K562 (cell line): ENCODE results near the gene GRAMD2A. TPM values are rescaled to one million over a fixed set of nuclear protein-coding genes. Genes with fewer than 3 reads are reported as not detected.

Source experiments
- ATAC-seq: fragments of 200-7000 bp; cut with Tn5 transposase; 3 replicates; pipeline ENCODE4 v1.9.1; 2020; ENCODE audit warnings: moderate library complexity
- BruUV-seq: library from RNA; stranded (reverse); fragments of 400-500 nt; replicated peaks from 2 replicates; lab custom pipeline; 2021; lab: Mats Ljungman, UMichigan
- CTCF ChIA-PET: fragments of 300-600 bp; formaldehyde crosslinking; extraction: SDS; loops from one replicate; lab custom pipeline; 2021; ENCODE audit warnings: low intra/inter-chr PET ratio; lab: Yijun Ruan, JAX
- POLR2A ChIA-PET: fragments of 300-600, 350-650 bp; sonication (Branson Sonifier 250); formaldehyde crosslinking; extraction: SDS; loops from one replicate; lab custom pipeline; 2021; ENCODE audit warnings: antibody characterized with exemption, inconsistent platforms; lab: Yijun Ruan, JAX
- DNase-seq, 4 experiments: peaks; one replicate each; pipeline versions ENCODE4 v3.0.0 to v3.0.0-alpha.2; 2011 to 2018; ENCODE audit warnings: low spot score in 3 of 4, mixed read lengths in 3 of 4; ENCODE audit errors: extremely low read depth in 1 of 4
- FAIRE-seq: peaks from 2 replicates; lab custom pipeline; 2011; peaks lifted over from hg19 to GRCh38; lab: Jason Lieb, UNC
- H2AFZ ChIP-seq: 2 replicates; pipeline ENCODE4 v1.6.0; 2011; ENCODE audit warnings: low read depth, low read length, control low read depth, inconsistent platforms
- H3K27ac ChIP-seq: fragments of 200-600 bp; 3 replicates; pipeline ENCODE4 v1.8.0; 2011; ENCODE audit warnings: low read depth, mild to moderate bottlenecking, control low read depth, inconsistent platforms, low read length, moderate library complexity, mixed read lengths; ENCODE audit errors: extremely low read depth
- H3K27me3 ChIP-seq, 2 experiments: fragments of 300-600 bp in 1 of 2; 2 replicates in 1 of 2; 3 replicates in 1 of 2; pipeline versions ENCODE4 v1.6.0 to v1.8.0; 2011; ENCODE audit warnings: inconsistent platforms in 2 of 2, low read length in 2 of 2, mild to moderate bottlenecking in 1 of 2, mixed read lengths in 1 of 2, moderate library complexity in 1 of 2; ENCODE audit not compliant: control insufficient read depth in 2 of 2, insufficient read depth in 2 of 2
- H3K36me3 ChIP-seq: fragments of 300-600 bp; 3 replicates; pipeline ENCODE4 v1.8.0; 2011; ENCODE audit warnings: mild to moderate bottlenecking, low read length, inconsistent platforms; ENCODE audit not compliant: control insufficient read depth, insufficient read depth
- H3K4me1 ChIP-seq, 2 experiments: fragments of 200-600 bp in 1 of 2; replicated peaks in 1 of 2; 2 replicates in 1 of 2; 3 replicates in 1 of 2; pipeline versions ENCODE4 v1.5.1 to v1.8.0; 2011; ENCODE audit warnings: inconsistent platforms in 2 of 2, low read length in 2 of 2, mild to moderate bottlenecking in 1 of 2, mixed read lengths in 1 of 2, moderate library complexity in 1 of 2; ENCODE audit not compliant: control insufficient read depth in 2 of 2, insufficient read depth in 2 of 2
- H3K4me2 ChIP-seq: 2 replicates; pipeline ENCODE4 v1.6.1; 2011; ENCODE audit warnings: low read length, control low read depth, inconsistent platforms, mixed read lengths; ENCODE audit not compliant: insufficient read depth
- H3K4me3 ChIP-seq: fragments of 200-600 bp; sonication (generic), shearing (Covaris generic); 2 replicates; pipeline ENCODE4 v1.5.1; 2016; ENCODE audit warnings: control low read depth, inconsistent platforms
- H3K79me2 ChIP-seq: fragments of 200-600 bp; 3 replicates; pipeline ENCODE4 v1.8.0; 2011; ENCODE audit warnings: low read length, inconsistent platforms; ENCODE audit not compliant: control insufficient read depth, insufficient read depth
- H3K9ac ChIP-seq, 2 experiments: 2 replicates each; pipeline versions ENCODE4 v1.6.0 to v1.6.1; 2011; ENCODE audit warnings: low read depth in 2 of 2, low read length in 2 of 2, control low read depth in 1 of 2, inconsistent platforms in 1 of 2, mild to moderate bottlenecking in 1 of 2, mixed read lengths in 1 of 2; ENCODE audit not compliant: insufficient read depth in 1 of 2
- H3K9me1 ChIP-seq: one replicate; pipeline ENCODE4 v1.6.0; 2011; ENCODE audit warnings: inconsistent platforms, mild to moderate bottlenecking, low read length, moderate library complexity; ENCODE audit not compliant: control insufficient read depth, insufficient read depth
- H3K9me3 ChIP-seq: replicated peaks from 2 replicates; pipeline ENCODE4 v1.5.1; 2011; ENCODE audit warnings: low read depth, low read length, inconsistent platforms; ENCODE audit not compliant: control insufficient read depth, insufficient read depth
- H4K20me1 ChIP-seq: replicated peaks from 2 replicates; pipeline ENCODE4 v1.6.1; 2011; ENCODE audit warnings: low read length, inconsistent platforms, mixed read lengths; ENCODE audit not compliant: control insufficient read depth, insufficient read depth
- ARID1B ChIP-seq: fragments of 450-650 bp; IDR thresholded peaks from 2 replicates; pipeline ENCODE4 v1.6.1; 2016; ENCODE audit warnings: antibody characterized with exemption, mild to moderate bottlenecking, inconsistent platforms
- CHD2 ChIP-seq: IDR thresholded peaks from 2 replicates; pipeline ENCODE4 v1.6.1; 2011; ENCODE audit warnings: low read depth, low read length
- DPF2 ChIP-seq: fragments of 450-650 bp; IDR thresholded peaks from 2 replicates; pipeline ENCODE4 v1.6.1; 2016
- FOXJ2 ChIP-seq: fragments of 200-800 bp; sonication (Bioruptor generic); IDR thresholded peaks from 2 replicates; pipeline ENCODE4 v1.6.1; 2016; ENCODE audit warnings: missing genetic modification characterization, missing compliant biosample characterization
- HDGF ChIP-seq: fragments of 450-650 bp; IDR thresholded peaks from 2 replicates; pipeline ENCODE4 v1.6.1; 2016
- MED1 ChIP-seq: sonication (generic); formaldehyde crosslinking; IDR thresholded peaks from 2 replicates; pipeline ENCODE4 v1.8.1; 2023; ENCODE audit warnings: missing genetic modification reagents, borderline replicate concordance
- NCOA1 ChIP-seq: fragments of 450-650 bp; IDR thresholded peaks from 2 replicates; pipeline ENCODE4 v1.6.1; 2016; ENCODE audit warnings: low read depth
- NR3C1 ChIP-seq: sonication (generic); formaldehyde crosslinking; IDR thresholded peaks from 2 replicates; pipeline ENCODE4 v1.8.1; 2022; ENCODE audit warnings: missing genetic modification reagents
- STAT5A ChIP-seq: IDR thresholded peaks from 2 replicates; pipeline ENCODE4 v1.6.1; 2012; ENCODE audit warnings: low read length, inconsistent platforms, borderline replicate concordance
- TAF1 ChIP-seq: IDR thresholded peaks from 2 replicates; pipeline ENCODE4 v1.6.1; 2011; ENCODE audit warnings: mild to moderate bottlenecking, low read length, moderate library complexity; ENCODE audit not compliant: insufficient read depth, control insufficient read depth, severe bottlenecking; ENCODE audit errors: extremely low read depth
- TEAD4 ChIP-seq, 2 experiments: sonication (generic) in 1 of 2; formaldehyde crosslinking in 1 of 2; IDR thresholded peaks; 2 replicates each; pipeline versions ENCODE4 v1.6.1 to v1.8.0; 2012 to 2022; ENCODE audit warnings: borderline replicate concordance in 1 of 2, inconsistent platforms in 1 of 2, low read length in 1 of 2, mild to moderate bottlenecking in 1 of 2, missing genetic modification reagents in 1 of 2
- ZNF253 ChIP-seq: fragments of 250-450 bp; sonication (Bioruptor Pico); conservative IDR thresholded peaks from 2 replicates; pipeline ENCODE4 v1.6.1; 2021; ENCODE audit warnings: mild to moderate bottlenecking
- WGBS: fragments of 100-300 bp; shearing (Covaris generic); methylation state at CpG from one replicate; pipeline ENCODE4 v1.1.6; 2016; ENCODE audit warnings: low coverage, mixed read lengths; ENCODE audit not compliant: insufficient coverage; ENCODE audit errors: missing lambda C conversion rate; 5-methylcytosine and 5-hydroxymethylcytosine counted together
- in situ Hi-C: fragments of 300-500 bp; cut with MboI; formaldehyde crosslinking; loops from 4 replicates; pipeline ENCODE4 v1.15.0; 2018; ENCODE audit warnings: inconsistent platforms, mixed read lengths
- intact Hi-C: fragments of 100-400 bp; cut with micrococcal nuclease; formaldehyde crosslinking; loops from 2 replicates; pipeline ENCODE4 v1.14.2; 2022
- polyA plus RNA-seq, 8 experiments: library from polyadenylated mRNA; depleted of rRNA in 4 of 8; stranded (reverse) in 5 of 8; unstranded in 3 of 8; fragments of >200 nt; fragmentation: Nextera tagmentation in 2 of 8; fragmentation: Illumina TruSeq in 1 of 8; extraction: Ambion mirVana in 2 of 8; extraction: Trizol in 1 of 8; gene quantifications; 2 replicates each; pipeline versions ENCODE4 v1.2.1 to v1.2.3, GENCODE V29; 2011 to 2014; ENCODE audit warnings: inconsistent platforms in 1 of 8, missing spikeins in 1 of 8
- total RNA-seq, 7 experiments: library from RNA; depleted of rRNA in 6 of 7; stranded (reverse); fragments of >200 nt in 6 of 7; fragmentation: Illumina TruSeq in 2 of 7; extraction: Trizol in 2 of 7; gene quantifications; 2 replicates each; pipeline versions ENCODE4 v1.2.1 to v1.2.3, GENCODE V29; 2011 to 2021; ENCODE audit warnings: low replicate concordance in 1 of 7
- TF ChIP-seq, protein P1 (sequence below): fragments of 450-650 bp; IDR thresholded peaks from 2 replicates; pipeline ENCODE4 v1.6.1; 2016; ENCODE audit warnings: borderline replicate concordance
- TF ChIP-seq, protein P2 (sequence below): sonication (generic); formaldehyde crosslinking; IDR thresholded peaks from 2 replicates; pipeline ENCODE4 v1.8.0; 2022; ENCODE audit warnings: mild to moderate bottlenecking, missing genetic modification reagents

GRAMD2A gene
- total and polyA plus RNA-seq, 9 of the 15 experiments (the other 6 are each of a cell fraction or from before 2014, with no cell fraction given), result 0.08 to 0.22 TPM; not detected in 7

DNA sequence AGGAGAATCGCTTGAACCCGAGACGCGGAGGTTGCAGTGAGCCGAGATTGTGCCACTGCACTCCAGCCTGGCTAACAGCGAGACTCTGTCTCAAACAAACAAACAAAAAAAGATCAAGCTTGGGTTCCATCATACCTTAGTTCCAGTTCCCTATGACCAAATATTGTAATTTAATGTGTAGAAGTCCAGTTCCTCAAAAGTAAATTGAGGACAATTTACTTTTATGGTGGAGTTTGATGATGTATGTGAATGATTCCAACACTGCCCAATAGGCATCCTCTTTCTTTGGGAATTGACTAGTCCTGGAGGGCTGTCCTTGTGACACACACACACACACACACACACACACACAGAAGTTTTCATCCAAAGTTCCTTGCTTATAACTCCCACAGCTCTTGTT is 36.2 kb upstream of the GRAMD2A start:
- DNase-seq, result no peak

DNA sequence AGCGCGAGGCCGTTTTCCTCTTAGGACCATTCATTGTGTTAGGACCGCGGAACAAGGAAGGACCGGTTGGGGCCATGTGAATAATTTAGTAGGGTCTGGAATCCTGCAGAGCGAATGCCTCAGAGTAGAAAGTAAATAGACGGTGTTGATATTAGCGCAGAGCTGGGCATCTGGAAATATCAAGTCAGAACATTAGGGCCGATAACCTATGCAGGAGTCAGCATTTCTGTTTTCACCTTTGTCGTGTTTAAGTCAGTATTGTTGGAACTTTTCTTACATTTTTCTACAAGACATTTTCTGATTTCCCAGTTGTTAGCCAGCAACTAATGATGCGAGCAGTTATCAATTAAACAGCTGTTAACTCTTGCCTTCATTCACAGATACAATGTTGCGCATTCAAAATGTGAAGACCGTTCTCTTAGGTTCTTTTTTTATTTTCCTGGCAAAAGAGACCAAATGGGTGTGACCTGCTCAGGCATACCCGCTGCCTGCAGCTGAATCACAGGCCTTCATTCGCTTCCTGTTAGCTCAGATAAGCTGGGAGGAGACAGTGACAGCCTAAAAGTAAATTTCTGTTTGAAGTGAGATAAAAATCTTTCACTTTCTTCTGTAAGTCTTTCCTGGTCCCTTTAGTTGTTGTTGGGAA is 34.4 kb upstream of the GRAMD2A start:
- Histone ChIP-seq H3K27me3 (no peaks in the 10 kb centered on the region), H3K79me2 (peaks cover 49% of the 10 kb centered on the region), H3K9ac (peak overlapping the region; percentile 37 to 90), H3K9me3 (no peaks in the 10 kb centered on the region), H3K27ac (peak overlapping the region; percentile 88; the same call in 2 of the 3 replicates), H3K4me2 (peak overlapping the region; percentile 96), H3K4me3 (peak overlapping the region; percentile 67), H3K4me1 (peaks cover 50 to 70% of the 10 kb centered on the region in 2 experiments), H4K20me1 (peaks cover 8% of the 10 kb centered on the region), H3K9me1 (no peaks in the 10 kb centered on the region), H3K36me3 (peaks cover 16% of the 10 kb centered on the region; the same call in 2 of the 3 replicates), H2AFZ (peak overlapping the region; percentile 65)
- peak; percentile 80 to 88 (median 82) for DNase-seq
- FAIRE-seq, result peak; percentile 94
- BruUV-seq, result no TSS peak
- in situ Hi-C loops (no loop called here), intact Hi-C loops (loop anchor here (10.0 kb wide), 1 partner anchor 243 kb away; the partner anchor contains the start of gene ARIH1)
- ChIA-PET CTCF (no interaction called here), POLR2A (interaction anchor here (0.7 to 1.3 kb wide), 3 partner anchors 19 to 35 kb away, joined by 3 read pairs; no protein-coding TSS in a partner anchor)
- ATAC-seq, result peak; percentile 47
- WGBS, result under 1% methylated on average over 16 of the region's 16 CpGs
- TF ChIP-seq CHD2, result no peak
- TF ChIP-seq TEAD4 (IDR thresholded peaks at IDR 0.05; ENCODE audit: low read length), result peak; percentile 94
- no peak for TF ChIP-seq TEAD4 (CRISPR knock-in tag; IDR thresholded peaks at IDR 0.05; ENCODE audit: borderline replicate concordance)
- 0 out of 2 replicates have a peak, but pooled peaks have one; percentile 38 for TF ChIP-seq FOXJ2
- TF ChIP-seq, protein P1, sequence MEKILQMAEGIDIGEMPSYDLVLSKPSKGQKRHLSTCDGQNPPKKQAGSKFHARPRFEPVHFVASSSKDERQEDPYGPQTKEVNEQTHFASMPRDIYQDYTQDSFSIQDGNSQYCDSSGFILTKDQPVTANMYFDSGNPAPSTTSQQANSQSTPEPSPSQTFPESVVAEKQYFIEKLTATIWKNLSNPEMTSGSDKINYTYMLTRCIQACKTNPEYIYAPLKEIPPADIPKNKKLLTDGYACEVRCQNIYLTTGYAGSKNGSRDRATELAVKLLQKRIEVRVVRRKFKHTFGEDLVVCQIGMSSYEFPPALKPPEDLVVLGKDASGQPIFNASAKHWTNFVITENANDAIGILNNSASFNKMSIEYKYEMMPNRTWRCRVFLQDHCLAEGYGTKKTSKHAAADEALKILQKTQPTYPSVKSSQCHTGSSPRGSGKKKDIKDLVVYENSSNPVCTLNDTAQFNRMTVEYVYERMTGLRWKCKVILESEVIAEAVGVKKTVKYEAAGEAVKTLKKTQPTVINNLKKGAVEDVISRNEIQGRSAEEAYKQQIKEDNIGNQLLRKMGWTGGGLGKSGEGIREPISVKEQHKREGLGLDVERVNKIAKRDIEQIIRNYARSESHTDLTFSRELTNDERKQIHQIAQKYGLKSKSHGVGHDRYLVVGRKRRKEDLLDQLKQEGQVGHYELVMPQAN, result no peak
- TF ChIP-seq MED1 (CRISPR knock-in tag), result no peak
- no peak for TF ChIP-seq ZNF253 (CRISPR knock-in tag)
- peak; percentile 92 for TF ChIP-seq DPF2
- peak; percentile 19 for TF ChIP-seq TAF1
- peak; percentile 94 for TF ChIP-seq ARID1B
- peak; percentile 76 for TF ChIP-seq STAT5A

More for the DNA sequence above, 36.2 kb upstream of the GRAMD2A start:
- BruUV-seq, result no TSS peak
- ChIA-PET POLR2A (no interaction called here), CTCF (no interaction called here)
- Histone ChIP-seq H3K79me2 (peaks cover 35% of the 10 kb centered on the region), H3K4me2 (no peak overlapping the region), H3K27ac (no peak overlapping the region), H3K9ac (no peak overlapping the region), H4K20me1 (peaks cover 5% of the 10 kb centered on the region), H3K27me3 (no peaks in the 10 kb centered on the region), H2AFZ (no peak overlapping the region), H3K4me3 (no peak overlapping the region), H3K36me3 (peaks cover 8% of the 10 kb centered on the region; the same call in 2 of the 3 replicates), H3K9me1 (no peaks in the 10 kb centered on the region), H3K9me3 (no peaks in the 10 kb centered on the region), H3K4me1 (peaks cover 48 to 57% of the 10 kb centered on the region in 2 experiments)
- WGBS, result 98% methylated on average over 6 of the region's 6 CpGs
- TF ChIP-seq, protein P2, sequence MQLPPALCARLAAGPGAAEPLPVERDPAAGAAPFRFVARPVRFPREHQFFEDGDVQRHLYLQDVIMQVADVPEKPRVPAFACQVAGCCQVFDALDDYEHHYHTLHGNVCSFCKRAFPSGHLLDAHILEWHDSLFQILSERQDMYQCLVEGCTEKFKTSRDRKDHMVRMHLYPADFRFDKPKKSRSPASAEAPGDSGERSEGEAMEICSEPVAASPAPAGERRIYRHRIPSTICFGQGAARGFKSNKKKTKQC (CRISPR knock-in tag), result no peak
- TF ChIP-seq NR3C1 (CRISPR knock-in tag), result no peak
- TF ChIP-seq NCOA1, result no peak
- no peak for TF ChIP-seq HDGF
- intact Hi-C loops, result loop anchor here (10.0 kb wide), 1 partner anchor 241 kb away; the partner anchor contains the start of gene ARIH1
- FAIRE-seq (no peak), ATAC-seq (no peak)
- in situ Hi-C loops, result no loop called here
